Heart right ventricle (tissue), 16 donors: ENCODE measurements around the gene ELAVL4. TPM values are rescaled to one million over a fixed set of nuclear protein-coding genes. Genes with fewer than 3 reads are reported as not detected.
"Not testable (repeated sequence)": the region's sequence is repeated elsewhere in the genome, so short reads cannot be mapped to it uniquely, and the experiment has no call there.

Experiments
- ATAC-seq, 8 donors: fragments of 200-7000 bp; cut with Tn5 transposase; one replicate each; pipeline ENCODE4 v1.9.1; 2020; ENCODE audit warnings: mild to moderate bottlenecking in 8 of 8, moderate library complexity in 8 of 8, moderate number of reproducible peaks in 1 of 8
- DNase-seq, 2 donors: peaks; one replicate each; pipeline ENCODE4 v3.0.0-alpha.2; 2020
- H3K27ac ChIP-seq, 10 donors: fragments of 200-600 bp; sonication (generic) in 2 of 10; one replicate each; pipeline versions ENCODE4 v1.5.0 to v1.8.0; 2020 to 2022; ENCODE audit warnings: mild to moderate bottlenecking in 3 of 10
- H3K27me3 ChIP-seq, 7 donors: fragments of 200-600 bp; one replicate each; pipeline ENCODE4 v1.8.0; 2021 to 2022; ENCODE audit warnings: mild to moderate bottlenecking in 2 of 7
- H3K36me3 ChIP-seq, 9 donors: fragments of 200-600 bp; sonication (generic) in 1 of 9; one replicate each; pipeline versions ENCODE4 v1.5.0 to v1.8.0; 2020 to 2022; ENCODE audit warnings: mild to moderate bottlenecking in 2 of 9
- H3K4me1 ChIP-seq, 9 donors: fragments of 200-600 bp; sonication (generic) in 1 of 9; one replicate each; pipeline versions ENCODE4 v1.5.0 to v1.8.0; 2020 to 2022; ENCODE audit warnings: mild to moderate bottlenecking in 4 of 9
- H3K4me3 ChIP-seq, 10 donors: fragments of 200-600 bp; sonication (generic) in 2 of 10; one replicate each; pipeline versions ENCODE4 v1.5.0 to v1.8.0; 2020 to 2022; ENCODE audit warnings: mild to moderate bottlenecking in 7 of 10, moderate library complexity in 2 of 10
- H3K9me3 ChIP-seq, 11 donors: fragments of 200-600 bp in 10 of 11; sonication (generic) in 2 of 11; one replicate each; pipeline versions ENCODE4 v1.5.0 to v1.8.0; 2013 to 2022; ENCODE audit warnings: mild to moderate bottlenecking in 2 of 11, control low read depth in 1 of 11, moderate library complexity in 1 of 11
- CTCF ChIP-seq, 9 donors: fragments of 200-600 bp; sonication (generic) in 2 of 9; IDR thresholded peaks; one replicate each; pipeline versions ENCODE4 v1.5.0 to v1.8.0; 2021 to 2022; ENCODE audit warnings: antibody characterized with exemption in 9 of 9, mild to moderate bottlenecking in 5 of 9, moderate library complexity in 1 of 9
- WGBS, 2 donors: extraction: QIAGEN DNeasy Blood & Tissue Kit; methylation state at CpG; one replicate each; pipeline ENCODE4 v1.1.7; 2013; ENCODE audit warnings: inconsistent platforms in 1 of 2; 5-methylcytosine and 5-hydroxymethylcytosine counted together
- intact Hi-C, 10 donors: fragments of 100-400 bp; cut with DNase I; formaldehyde crosslinking; loops; one replicate each; pipeline versions ENCODE4 v1.11.1 to v1.14.2; 2022
- polyA plus RNA-seq, 2 donors: library from polyadenylated mRNA; stranded (reverse); fragments of 200-250 nt; gene quantifications; one replicate each; pipeline ENCODE4 v1.2.3, GENCODE V29; 2013
- total RNA-seq, 10 donors: library from RNA; stranded (reverse); fragmentation: NEBNext Ultra II Directional in 3 of 10; extraction: Animal tissue kit (Norgen Biotek cat#: 25700) in 3 of 10; gene quantifications; one replicate each; pipeline versions ENCODE4 v1.2.1 to v1.2.4, GENCODE V29; 2021 to 2023
- donor health status: Arrhythmogenic right ventricular cardiomyopathy.
- donor health status: ischemic (EF 13 %, LVEDD 7.1; RV severe dilation, severe dysfunction).
- donor health status: healthy with polysubstance abuse.
- donor health status: DM: no; HTN: yes; CAD: no.
- donor health status: DM: no; HTN: no; CAD: no.
- donor health status: ischemic (EF 25% LVEDD 6.9; RV normal size, moderate dysfunction).
- donor health status: ischemic (EF 25% LVEDD 5.7; RV mildly dilated, moderate dysfunction).
- donor health status: healthy.
- donor health status: DM: yes; HTN: yes; CAD: no.
- donor health status: Ischemic cardiomyopathy.
- donor health status: ischemic (EF 35%, LVEDD 5.7; RV mildly dilated, moderate dysfunction).
- donor health status: nonischemic (EF 11% LVEDD 7.7; RV severe dilation, severe dysfunction).
- donor health status: DM: yes; HTN: yes; CAD: no.
- donor health status: PGD.
- donor health status: ischemic (EF 29% LVEDD 5.4; RV normal size, mild dysfunction).
- donor health status: nonischemic (EF 23%, LVEDD 6.1; RV moderate dilation, normal function).

The ELAVL4 gene
- total and polyA plus RNA-seq, 12 donors: 0.03 to 0.49 (median 0.09) TPM; not detected in 9

GRCh38 chr1:50163680-50164079, 55.0 kb downstream of the ELAVL4 start:
- WGBS, 2 donors: 74 to 81% methylated on average over 4 of the region's 4 CpGs

GRCh38 chr1:50166351-50166750, 57.6 kb downstream of the ELAVL4 start:
- 90 to 96% methylated on average over 1 of the region's 1 CpG for WGBS, 2 donors
- DNase-seq, H3K36me3 ChIP-seq, intact Hi-C loops, H3K27me3 ChIP-seq, H3K9me3 ChIP-seq, ATAC-seq, H3K4me3 ChIP-seq, H3K4me1 ChIP-seq, H3K27ac ChIP-seq: not testable (repeated sequence)

More at GRCh38 chr1:50163680-50164079, 55.0 kb downstream of the ELAVL4 start:
- no peak for ATAC-seq
- DNase-seq: no peak
- Histone ChIP-seq H3K4me3 (no peak overlapping the region), H3K27ac (no peak overlapping the region), H3K4me1 (no peaks in the 10 kb centered on the region), H3K27me3 (peaks cover 0 to 7% (median 0%) of the 10 kb centered on the region in 7 donors), H3K9me3 (no peaks in the 10 kb centered on the region), H3K36me3 (no peaks in the 10 kb centered on the region)
- intact Hi-C loops: no loop called here
- no peak for TF ChIP-seq CTCF (IDR thresholded peaks at IDR 0.05)

GRCh38 chr1:50172299-50172698, 63.6 kb downstream of the ELAVL4 start:
- intact Hi-C loops: no loop called here
- H3K9me3 ChIP-seq: no peaks in the 10 kb centered on the region
- DNase-seq: no peak
- no peaks in the 10 kb centered on the region for H3K36me3 ChIP-seq
- peaks cover 0 to 3% (median 0%) of the 10 kb centered on the region in 7 donors for H3K27me3 ChIP-seq
- WGBS, 2 donors: 77 to 79% methylated on average over 1 of the region's 1 CpG
- TF ChIP-seq CTCF (IDR thresholded peaks at IDR 0.05): no peak
- no peak for ATAC-seq
- H3K4me3 ChIP-seq: no peak overlapping the region
- no peak overlapping the region for H3K27ac ChIP-seq
- H3K4me1 ChIP-seq: peaks cover 0 to 9% (median 0%) of the 10 kb centered on the region in 9 donors

- TF ChIP-seq CTCF (IDR thresholded peaks at IDR 0.05): no peak
- Histone ChIP-seq H3K27ac (no peak overlapping the region), H3K9me3 (no peaks in the 10 kb centered on the region), H3K36me3 (no peaks in the 10 kb centered on the region), H3K4me1 (peaks cover 0 to 9% (median 0%) of the 10 kb centered on the region in 9 donors), H3K27me3 (no peaks in the 10 kb centered on the region), H3K4me3 (no peak overlapping the region)
- ATAC-seq (no peak), DNase-seq (no peak)
- intact Hi-C loops: no loop called here
Measured at GRCh38 chr1:50174101-50174500, 65.4 kb downstream of the ELAVL4 start.

GRCh38 chr1:50175719-50176639, 67.3 kb downstream of the ELAVL4 start:
- peak overlapping the region in 5 of 10 donors; percentile 23 to 60 (median 40) for H3K27ac ChIP-seq
- 16% methylated on average over 7 of the region's 7 CpGs for WGBS, 2 donors

More at GRCh38 chr1:50175719-50176639, 67.3 kb downstream of the ELAVL4 start:
- no peak for TF ChIP-seq CTCF (IDR thresholded peaks at IDR 0.05)
- ATAC-seq: peak in 4 of 8 donors; percentile 37 to 74 (median 56)
- intact Hi-C loops: no loop called here
- peaks cover 0 to 9% (median 3%) of the 10 kb centered on the region in 9 donors for H3K4me1 ChIP-seq
- H3K9me3 ChIP-seq: no peaks in the 10 kb centered on the region
- H3K36me3 ChIP-seq: no peaks in the 10 kb centered on the region
- DNase-seq: no peak
- peak overlapping the region in 1 of 10 donors; percentile 13 for H3K4me3 ChIP-seq
- no peaks in the 10 kb centered on the region for H3K27me3 ChIP-seq
